Measurements from ENCODE around the gene GSK3B.

GSK3B gene

GRCh38 chr3:119965692-119966091 is 128.6 kb downstream of the GSK3B start:
- TF ChIP-seq ZNF70 (CRISPR knock-in tag; IDR thresholded peaks at IDR 0.05), result no peak
- TF ChIP-seq ESRRG (CRISPR knock-in tag; IDR thresholded peaks at IDR 0.05), result no peak
- TF ChIP-seq ZC3H10 (CRISPR knock-in tag; IDR thresholded peaks at IDR 0.05), result no peak
- no peak for TF ChIP-seq TCF4 (CRISPR knock-in tag; IDR thresholded peaks at IDR 0.05; ENCODE audit: borderline replicate concordance)
- TF ChIP-seq TSHZ2 (CRISPR knock-in tag; IDR thresholded peaks at IDR 0.05), result no peak
- TF ChIP-seq TOX (CRISPR knock-in tag; IDR thresholded peaks at IDR 0.05; ENCODE audit: borderline replicate concordance), result no peak
- TF ChIP-seq CSDC2 (CRISPR knock-in tag; IDR thresholded peaks at IDR 0.05), result no peak
- no peak for TF ChIP-seq RARB (CRISPR knock-in tag; IDR thresholded peaks at IDR 0.05)
- TF ChIP-seq BACH2 (CRISPR knock-in tag; IDR thresholded peaks at IDR 0.05; ENCODE audit: borderline replicate concordance), result no peak
- TF ChIP-seq PATZ1 (CRISPR knock-in tag; IDR thresholded peaks at IDR 0.05; ENCODE audit: borderline replicate concordance), result no peak
- TF ChIP-seq ZNF565 (CRISPR knock-in tag; conservative IDR thresholded peaks at IDR 0.05; ENCODE audit: low read depth), result no peak
- ATAC-seq, result no peak

GRCh38 chr3:119964294-119964693 is 130.0 kb downstream of the GSK3B start:
- TF ChIP-seq ZNF70 (CRISPR knock-in tag; IDR thresholded peaks at IDR 0.05) (no peak), TCF4 (CRISPR knock-in tag; IDR thresholded peaks at IDR 0.05; ENCODE audit: borderline replicate concordance) (no peak), OSR1 (CRISPR knock-in tag; IDR thresholded peaks at IDR 0.05) (no peak), RARB (CRISPR knock-in tag; IDR thresholded peaks at IDR 0.05) (no peak), ESRRG (CRISPR knock-in tag; IDR thresholded peaks at IDR 0.05) (no peak), CSDC2 (CRISPR knock-in tag; IDR thresholded peaks at IDR 0.05) (no peak), ZC3H10 (CRISPR knock-in tag; IDR thresholded peaks at IDR 0.05) (no peak), ARNTL (CRISPR knock-in tag; IDR thresholded peaks at IDR 0.05; ENCODE audit: borderline replicate concordance, low read depth) (no peak), BACH2 (CRISPR knock-in tag; IDR thresholded peaks at IDR 0.05; ENCODE audit: borderline replicate concordance) (no peak), CREB5 (CRISPR knock-in tag; IDR thresholded peaks at IDR 0.05; ENCODE audit: low read depth) (no peak), PPARA (CRISPR knock-in tag; IDR thresholded peaks at IDR 0.05; ENCODE audit: borderline replicate concordance) (no peak), TSHZ2 (CRISPR knock-in tag; IDR thresholded peaks at IDR 0.05) (no peak), TOX (CRISPR knock-in tag; IDR thresholded peaks at IDR 0.05; ENCODE audit: borderline replicate concordance) (no peak), ZNF8 (CRISPR knock-in tag; IDR thresholded peaks at IDR 0.05) (no peak), PATZ1 (CRISPR knock-in tag; IDR thresholded peaks at IDR 0.05; ENCODE audit: borderline replicate concordance) (no peak), ISL1 (CRISPR knock-in tag; IDR thresholded peaks at IDR 0.05) (no peak), SNAI2 (CRISPR knock-in tag; IDR thresholded peaks at IDR 0.05) (no peak), ZFP30 (CRISPR knock-in tag; IDR thresholded peaks at IDR 0.05) (no peak), POU6F1 (CRISPR knock-in tag; IDR thresholded peaks at IDR 0.05; ENCODE audit: borderline replicate concordance, low read depth) (no peak)
- no peak for ATAC-seq
